AG04449 (cell line): ENCODE data around the gene COX20.

Source experiments
- CTCF ChIA-PET: fragments of 350-600 bp; formaldehyde crosslinking; extraction: SDS; loops from one replicate; lab custom pipeline; 2021; ENCODE audit warnings: antibody characterized with exemption; lab: Yijun Ruan, JAX
- POLR2A ChIA-PET: fragments of 400-600, 350-600 bp; formaldehyde crosslinking; extraction: SDS; loops from one replicate; lab custom pipeline; 2020; ENCODE audit warnings: antibody characterized with exemption, inconsistent platforms; lab: Yijun Ruan, JAX
- DNase-seq: peaks from one replicate; pipeline ENCODE4 v3.0.0-alpha.2; 2010; ENCODE audit warnings: low read depth, low spot score
- H3K4me3 ChIP-seq: 2 replicates; pipeline ENCODE4 v1.5.1; 2011; ENCODE audit warnings: low read depth, mild to moderate bottlenecking, control low read depth, low read length
- TF ChIP-seq, protein P1 (sequence below): IDR thresholded peaks from one replicate; pipeline ENCODE4 v1.5.1; 2011; ENCODE audit warnings: mild to moderate bottlenecking, moderate library complexity, low read length, control low read depth, inconsistent platforms; ENCODE audit not compliant: insufficient read depth; ENCODE audit errors: missing control alignments

The COX20 gene

DNA sequence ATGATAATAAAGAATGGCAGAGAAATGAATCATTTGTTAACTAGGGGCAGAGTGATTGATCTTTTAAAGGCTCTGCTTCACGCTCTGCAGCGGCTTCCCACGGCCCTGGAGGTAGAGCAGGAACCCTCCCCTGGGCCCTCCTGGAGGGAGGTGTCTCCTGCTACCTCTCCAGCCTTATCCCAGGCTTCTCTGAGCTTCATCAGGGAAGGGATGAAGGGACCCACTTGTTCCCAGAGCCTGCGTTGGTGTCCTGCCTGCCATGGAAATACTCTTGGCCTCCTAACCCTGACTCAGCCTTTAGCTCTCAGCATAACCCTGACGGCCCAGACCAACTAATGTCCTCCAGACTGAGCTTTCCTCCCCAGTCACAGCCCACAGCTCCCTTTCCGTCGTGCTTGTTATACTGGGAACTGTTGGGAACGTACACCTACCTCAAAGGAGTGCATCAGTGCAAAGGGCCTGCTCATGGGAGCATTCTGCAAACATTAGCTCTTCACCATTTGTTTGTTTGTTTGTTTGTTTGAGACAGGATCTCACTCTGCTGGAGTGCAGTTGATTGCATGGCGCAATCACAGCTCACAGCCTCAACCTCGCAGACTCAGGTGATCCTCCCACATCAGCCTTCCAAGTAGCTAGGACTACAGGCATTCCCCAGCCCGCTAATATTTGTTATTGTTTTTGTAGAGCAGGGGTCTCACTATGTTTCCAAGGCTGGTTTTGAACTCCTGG, 46.3 kb downstream of the COX20 start:
- ChIA-PET POLR2A (no interaction called here), CTCF (no interaction called here)
- no peak overlapping the region for H3K4me3 ChIP-seq
- TF ChIP-seq, protein P1, sequence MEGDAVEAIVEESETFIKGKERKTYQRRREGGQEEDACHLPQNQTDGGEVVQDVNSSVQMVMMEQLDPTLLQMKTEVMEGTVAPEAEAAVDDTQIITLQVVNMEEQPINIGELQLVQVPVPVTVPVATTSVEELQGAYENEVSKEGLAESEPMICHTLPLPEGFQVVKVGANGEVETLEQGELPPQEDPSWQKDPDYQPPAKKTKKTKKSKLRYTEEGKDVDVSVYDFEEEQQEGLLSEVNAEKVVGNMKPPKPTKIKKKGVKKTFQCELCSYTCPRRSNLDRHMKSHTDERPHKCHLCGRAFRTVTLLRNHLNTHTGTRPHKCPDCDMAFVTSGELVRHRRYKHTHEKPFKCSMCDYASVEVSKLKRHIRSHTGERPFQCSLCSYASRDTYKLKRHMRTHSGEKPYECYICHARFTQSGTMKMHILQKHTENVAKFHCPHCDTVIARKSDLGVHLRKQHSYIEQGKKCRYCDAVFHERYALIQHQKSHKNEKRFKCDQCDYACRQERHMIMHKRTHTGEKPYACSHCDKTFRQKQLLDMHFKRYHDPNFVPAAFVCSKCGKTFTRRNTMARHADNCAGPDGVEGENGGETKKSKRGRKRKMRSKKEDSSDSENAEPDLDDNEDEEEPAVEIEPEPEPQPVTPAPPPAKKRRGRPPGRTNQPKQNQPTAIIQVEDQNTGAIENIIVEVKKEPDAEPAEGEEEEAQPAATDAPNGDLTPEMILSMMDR: no peak
- no peak for DNase-seq

DNA sequence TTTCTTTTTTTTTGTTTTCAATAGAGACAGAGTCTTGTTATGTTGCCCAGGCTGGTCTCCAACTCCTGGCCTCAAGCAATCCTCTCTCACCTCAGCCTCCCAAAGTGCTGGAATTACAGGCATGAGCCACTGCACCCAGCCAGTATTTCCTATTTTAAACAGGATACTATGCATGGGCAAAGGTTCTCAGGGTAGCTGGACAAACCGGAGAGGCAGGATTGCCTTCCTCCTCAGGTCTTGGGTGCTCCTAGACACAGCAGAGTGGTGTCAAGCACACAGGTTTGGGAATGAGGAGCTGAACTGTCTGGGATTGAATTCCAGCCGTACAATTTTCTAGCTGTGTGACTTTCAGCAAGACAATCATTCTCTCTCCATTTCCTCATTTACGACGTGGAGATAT, 51.8 kb downstream of the COX20 start:
- TF ChIP-seq, protein P1: no peak
- H3K4me3 ChIP-seq: no peak overlapping the region
- POLR2A ChIA-PET: interaction anchor here (0.6 kb wide), 1 partner anchor 34 kb away, joined by 4 read pairs; no protein-coding TSS in a partner anchor
- no peak for DNase-seq
- CTCF ChIA-PET: no interaction called here

DNA sequence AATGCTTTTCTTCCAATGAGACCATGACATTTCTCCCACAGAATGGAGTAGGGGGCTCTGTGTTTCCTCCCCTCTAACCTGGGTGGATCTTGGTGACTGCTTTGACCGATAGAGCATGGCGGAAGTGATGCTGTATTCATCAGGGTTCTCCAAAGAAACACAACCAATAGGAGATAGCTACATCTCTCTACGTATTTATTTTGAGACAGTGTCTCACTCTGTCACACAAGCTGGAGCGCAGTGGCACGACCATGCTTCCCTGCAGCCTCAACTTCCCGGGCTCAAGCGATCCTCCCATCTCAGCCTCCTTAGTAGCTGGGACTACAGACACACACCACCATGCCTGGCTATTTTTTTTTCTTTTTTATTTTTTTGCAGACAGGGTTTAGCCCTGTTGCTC, 58.4 kb downstream of the COX20 start:
- TF ChIP-seq, protein P1: no peak
- ChIA-PET POLR2A (no interaction called here), CTCF (no interaction called here)
- DNase-seq: no peak
- H3K4me3 ChIP-seq: no peak overlapping the region
